DND-41 (cell line): Measurements from ENCODE around the gene DNASE1L2.

ENCODE experiments used
- ATAC-seq: fragments of 200-7000 bp; cut with Tn5 transposase; 3 replicates; pipeline ENCODE4 v1.9.1; 2021; ENCODE audit warnings: low read depth; ENCODE audit not compliant: insufficient read depth
- DNase-seq: peaks from one replicate; pipeline ENCODE4 v3.0.0-alpha.2; 2020
- H2AFZ ChIP-seq: 2 replicates; pipeline ENCODE4 v1.6.0; 2012; ENCODE audit warnings: low read depth, low read length
- H3K27ac ChIP-seq: 2 replicates; pipeline ENCODE4 v1.5.1; 2012; ENCODE audit warnings: low read length, inconsistent platforms
- H3K27me3 ChIP-seq: fragments of 200-600 bp; sonication (generic); 2 replicates; pipeline ENCODE4 v1.6.0; 2012; ENCODE audit warnings: low read length, mild to moderate bottlenecking, inconsistent platforms; ENCODE audit not compliant: insufficient read depth, poor library complexity
- H3K36me3 ChIP-seq: 2 replicates; pipeline ENCODE4 v1.5.1; 2012; ENCODE audit warnings: low read length, inconsistent platforms; ENCODE audit not compliant: insufficient read depth
- H3K4me1 ChIP-seq: 2 replicates; pipeline ENCODE4 v1.5.1; 2012; ENCODE audit warnings: mild to moderate bottlenecking, low read length; ENCODE audit not compliant: insufficient read depth
- H3K4me2 ChIP-seq: 2 replicates; pipeline ENCODE4 v1.6.0; 2012; ENCODE audit warnings: mild to moderate bottlenecking, moderate library complexity, low read length, inconsistent platforms; ENCODE audit not compliant: insufficient read depth
- H3K4me3 ChIP-seq, 2 experiments: fragments of 200-600 bp in 1 of 2; shearing (Covaris generic) in 1 of 2; 2 replicates each; pipeline ENCODE4 v1.5.1; 2012 to 2016; ENCODE audit warnings: inconsistent platforms in 2 of 2, low read length in 2 of 2, mild to moderate bottlenecking in 2 of 2, low read depth in 1 of 2, moderate library complexity in 1 of 2
- H3K79me2 ChIP-seq: 2 replicates; pipeline ENCODE4 v1.6.0; 2012; ENCODE audit warnings: low read length, inconsistent platforms; ENCODE audit not compliant: insufficient read depth
- H3K9ac ChIP-seq: 2 replicates; pipeline ENCODE4 v1.6.0; 2012; ENCODE audit warnings: low read depth, mild to moderate bottlenecking, inconsistent platforms, low read length, moderate library complexity
- H3K9me3 ChIP-seq: 2 replicates; pipeline ENCODE4 v1.5.1; 2012; ENCODE audit warnings: low read length, moderate library complexity, mild to moderate bottlenecking, inconsistent platforms; ENCODE audit not compliant: insufficient read depth, severe bottlenecking
- H4K20me1 ChIP-seq: 2 replicates; pipeline ENCODE4 v1.6.0; 2012; ENCODE audit warnings: low read length; ENCODE audit not compliant: insufficient read depth
- EZH2 ChIP-seq: IDR thresholded peaks from 3 replicates; pipeline ENCODE4 v1.6.1; 2012; ENCODE audit warnings: borderline replicate concordance, low read depth, mild to moderate bottlenecking, moderate library complexity, low read length, inconsistent platforms; ENCODE audit not compliant: severe bottlenecking
- TF ChIP-seq, protein P1 (sequence below): IDR thresholded peaks from 2 replicates; pipeline ENCODE4 v1.5.1; 2012; ENCODE audit warnings: borderline replicate concordance, low read length, moderate library complexity, mild to moderate bottlenecking; ENCODE audit not compliant: poor library complexity, severe bottlenecking; ENCODE audit errors: extremely low read depth

Gene DNASE1L2

DNA sequence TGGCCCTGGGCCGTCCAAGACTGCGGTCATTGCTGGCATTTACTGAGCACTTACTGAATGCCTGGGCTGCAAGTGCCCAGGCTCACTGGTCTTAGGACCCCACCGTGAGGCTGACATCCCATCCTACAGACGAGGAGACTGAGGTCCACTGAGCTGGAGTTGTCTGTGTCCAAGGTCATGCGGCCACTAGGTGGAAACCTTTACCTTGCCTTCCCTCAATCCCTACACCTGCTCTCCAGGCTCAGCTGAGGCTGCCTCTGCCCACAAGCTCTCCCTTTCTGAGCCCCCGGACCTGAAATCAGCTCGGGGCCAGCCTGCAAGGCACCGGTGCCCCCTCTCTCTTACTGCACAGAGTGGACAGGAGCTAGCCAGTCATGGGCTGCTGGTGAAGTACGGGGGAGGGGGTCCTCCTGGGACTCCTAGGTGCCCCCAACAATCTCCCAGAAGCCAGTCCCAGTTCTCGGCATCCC, 41.4 kb upstream of the DNASE1L2 start:
- H3K79me2 ChIP-seq: no peaks in the 10 kb centered on the region
- DNase-seq: peak; percentile 46
- TF ChIP-seq EZH2: no peak
- TF ChIP-seq, protein P1, sequence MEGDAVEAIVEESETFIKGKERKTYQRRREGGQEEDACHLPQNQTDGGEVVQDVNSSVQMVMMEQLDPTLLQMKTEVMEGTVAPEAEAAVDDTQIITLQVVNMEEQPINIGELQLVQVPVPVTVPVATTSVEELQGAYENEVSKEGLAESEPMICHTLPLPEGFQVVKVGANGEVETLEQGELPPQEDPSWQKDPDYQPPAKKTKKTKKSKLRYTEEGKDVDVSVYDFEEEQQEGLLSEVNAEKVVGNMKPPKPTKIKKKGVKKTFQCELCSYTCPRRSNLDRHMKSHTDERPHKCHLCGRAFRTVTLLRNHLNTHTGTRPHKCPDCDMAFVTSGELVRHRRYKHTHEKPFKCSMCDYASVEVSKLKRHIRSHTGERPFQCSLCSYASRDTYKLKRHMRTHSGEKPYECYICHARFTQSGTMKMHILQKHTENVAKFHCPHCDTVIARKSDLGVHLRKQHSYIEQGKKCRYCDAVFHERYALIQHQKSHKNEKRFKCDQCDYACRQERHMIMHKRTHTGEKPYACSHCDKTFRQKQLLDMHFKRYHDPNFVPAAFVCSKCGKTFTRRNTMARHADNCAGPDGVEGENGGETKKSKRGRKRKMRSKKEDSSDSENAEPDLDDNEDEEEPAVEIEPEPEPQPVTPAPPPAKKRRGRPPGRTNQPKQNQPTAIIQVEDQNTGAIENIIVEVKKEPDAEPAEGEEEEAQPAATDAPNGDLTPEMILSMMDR: peak; percentile 65
- H3K9me3 ChIP-seq: no peaks in the 10 kb centered on the region
- peak; percentile 44; the same call in 2 of the 3 replicates for ATAC-seq
- peaks cover 16% of the 10 kb centered on the region for H4K20me1 ChIP-seq
- H3K36me3 ChIP-seq: no peaks in the 10 kb centered on the region
- no peak overlapping the region for H3K9ac ChIP-seq
- peaks cover 49% of the 10 kb centered on the region for H3K27me3 ChIP-seq
- H3K27ac ChIP-seq: no peak overlapping the region
- no peak overlapping the region for H3K4me3 ChIP-seq
- H3K4me2 ChIP-seq: no peak overlapping the region
- H3K4me1 ChIP-seq: peaks cover 12% of the 10 kb centered on the region
- H2AFZ ChIP-seq: no peak overlapping the region

DNA sequence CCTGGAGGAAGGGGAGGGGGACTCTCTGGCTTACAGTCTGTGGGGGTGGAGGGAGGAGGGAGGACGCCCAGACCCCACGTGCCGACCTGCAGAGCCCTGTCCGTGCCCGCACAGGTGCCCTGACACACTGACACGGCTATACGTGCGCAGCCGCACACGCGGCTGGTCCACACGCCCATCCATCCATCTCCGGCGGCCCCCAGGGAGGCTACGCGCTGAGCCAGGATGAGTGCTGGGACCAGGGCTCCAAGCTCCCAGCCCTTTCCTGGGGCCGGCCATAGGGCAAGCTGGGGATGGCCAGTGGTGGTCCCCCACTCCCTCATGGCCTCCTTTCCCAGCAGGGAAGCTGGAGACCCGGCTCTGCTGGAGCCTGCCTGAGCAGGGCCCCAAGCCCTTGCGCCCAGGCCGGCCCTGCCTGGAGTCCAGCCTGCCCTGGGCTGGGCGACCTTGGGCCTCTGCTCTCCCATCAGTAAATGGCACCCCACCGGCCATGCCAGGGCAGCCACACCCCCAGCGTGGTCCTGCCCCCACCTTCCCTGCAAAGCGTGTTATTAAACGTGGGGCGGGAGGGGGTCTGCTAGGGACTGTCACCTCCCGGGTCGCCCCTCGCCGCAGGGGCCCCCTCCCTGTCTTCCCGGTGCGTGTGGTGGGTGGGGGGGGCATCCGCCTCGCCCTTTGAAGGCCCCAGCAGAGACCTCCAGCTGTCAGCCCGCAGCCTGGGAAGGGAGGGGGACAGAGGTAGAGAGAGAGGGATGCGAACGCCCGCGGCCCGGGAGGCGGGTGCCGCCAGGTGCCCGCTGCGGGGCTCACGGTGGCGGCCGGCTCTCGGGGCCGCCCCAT, 40.7 kb upstream of the DNASE1L2 start:
- H3K79me2 ChIP-seq: no peaks in the 10 kb centered on the region
- H2AFZ ChIP-seq: no peak overlapping the region
- no peaks in the 10 kb centered on the region for H3K9me3 ChIP-seq
- peaks cover 16% of the 10 kb centered on the region for H4K20me1 ChIP-seq
- ATAC-seq (peak; percentile 70), DNase-seq (peak; percentile 77)
- H3K4me1 ChIP-seq: peaks cover 12% of the 10 kb centered on the region
- no peaks in the 10 kb centered on the region for H3K36me3 ChIP-seq
- peaks cover 49% of the 10 kb centered on the region for H3K27me3 ChIP-seq
- peak overlapping the region; percentile 45; the same call in 1 of the 2 replicates for H3K9ac ChIP-seq
- H3K4me2 ChIP-seq: peak overlapping the region; percentile 69
- TF ChIP-seq EZH2: peak; percentile 89
- TF ChIP-seq, protein P1: no peak
- no peak overlapping the region for H3K27ac ChIP-seq
- peak overlapping the region in 1 of 2 experiments; percentile 51; a peak in 2 of 4 replicates for H3K4me3 ChIP-seq

- no peak for TF ChIP-seq EZH2
- TF ChIP-seq, protein P1: no peak
- Histone ChIP-seq H3K36me3 (no peaks in the 10 kb centered on the region), H2AFZ (no peak within 1 kb of the TSS), H3K27me3 (peaks cover 49% of the 10 kb centered on the region), H3K9me3 (no peaks in the 10 kb centered on the region), H3K4me2 (peak within 1 kb of the TSS; percentile 69), H4K20me1 (peaks cover 16% of the 10 kb centered on the region), H3K4me3 (peak within 1 kb of the TSS in 1 of 2 experiments; percentile 51; a peak in 2 of 4 replicates), H3K27ac (no peak within 1 kb of the TSS), H3K79me2 (no peaks in the 10 kb centered on the region), H3K9ac (peak within 1 kb of the TSS; percentile 45; the same call in 1 of the 2 replicates), H3K4me1 (peaks cover 12% of the 10 kb centered on the region)
- DNase-seq (no peak), ATAC-seq (peak; percentile 66)
These were observed 39.9 kb upstream of the DNASE1L2 start, which contains the start of gene CASKIN1 for GRCh38 chr16:2196162-2196980. Gene CASKIN1, minus strand, starts transcription at chr16:2196605. Its CDS starts 173 bp downstream, at chr16:2196432.
